Neural cell (in vitro differentiated cells): ENCODE data around the gene RAB17. TPM values are rescaled to one million over a fixed set of nuclear protein-coding genes. Genes with fewer than 3 reads are reported as not detected.

Experiments used
- H2AFZ ChIP-seq: fragments of 200-600, 300-800 bp; sonication (generic), shearing (Covaris generic); 2 replicates; pipeline ENCODE4 v1.6.0; 2014; ENCODE audit warnings: low read depth, mild to moderate bottlenecking, antibody characterized with exemption, low read length, moderate library complexity
- H3F3A ChIP-seq: fragments of 200-600 bp; shearing (Covaris generic); 2 replicates; pipeline ENCODE4 v1.6.1; 2016; ENCODE audit warnings: mild to moderate bottlenecking, moderate library complexity, mixed read lengths, antibody characterized with exemption, low read length; ENCODE audit not compliant: insufficient read depth, poor library complexity, severe bottlenecking
- H3K27ac ChIP-seq: fragments of 200-600, 300-800 bp; sonication (generic), shearing (Covaris generic); 2 replicates; pipeline ENCODE4 v1.5.1; 2014; ENCODE audit warnings: mild to moderate bottlenecking, low read length, moderate library complexity
- H3K27me3 ChIP-seq: fragments of 300-800, 200-600 bp; sonication (generic), shearing (Covaris generic); 2 replicates; pipeline ENCODE4 v1.6.0; 2014; ENCODE audit warnings: mild to moderate bottlenecking, low read depth, low read length, moderate library complexity; ENCODE audit not compliant: insufficient read depth
- H3K36me3 ChIP-seq: fragments of 300-800, 200-600 bp; sonication (generic), shearing (Covaris generic); 2 replicates; pipeline ENCODE4 v1.5.1; 2014; ENCODE audit warnings: mild to moderate bottlenecking, antibody characterized with exemption, low read length, moderate library complexity; ENCODE audit not compliant: insufficient read depth
- H3K4me2 ChIP-seq: fragments of 300-800, 200-600 bp; sonication (generic), shearing (Covaris generic); 2 replicates; pipeline ENCODE4 v1.6.0; 2014; ENCODE audit warnings: mild to moderate bottlenecking, low read length
- H3K4me3 ChIP-seq: fragments of 300-800, 200-600 bp; sonication (generic), shearing (Covaris generic); 2 replicates; pipeline ENCODE4 v1.5.1; 2014; ENCODE audit warnings: mild to moderate bottlenecking, low read length, moderate library complexity
- H3K79me2 ChIP-seq: fragments of 200-600 bp; shearing (Covaris generic); replicated peaks from 2 replicates; pipeline ENCODE4 v1.6.0; 2014; ENCODE audit warnings: mild to moderate bottlenecking, low read length, moderate library complexity; ENCODE audit not compliant: insufficient read depth
- H3K9ac ChIP-seq: fragments of 300-800, 200-600 bp; sonication (generic), shearing (Covaris generic); 2 replicates; pipeline ENCODE4 v1.6.1; 2016; ENCODE audit warnings: mild to moderate bottlenecking, low read length, mixed read lengths
- H3K9me2 ChIP-seq: fragments of 200-600 bp; shearing (Covaris generic); 2 replicates; pipeline ENCODE4 v1.6.1; 2016; ENCODE audit warnings: mild to moderate bottlenecking, low read length, mixed read lengths; ENCODE audit not compliant: insufficient read depth
- H3K9me3 ChIP-seq: fragments of 200-600, 300-800 bp; sonication (generic), shearing (Covaris generic); 2 replicates; pipeline ENCODE4 v1.6.1; 2016; ENCODE audit warnings: mild to moderate bottlenecking, mixed run types, low read length, moderate library complexity, mixed read lengths
- H4K20me1 ChIP-seq: fragments of 200-600 bp; shearing (Covaris generic); 2 replicates; pipeline ENCODE4 v1.6.1; 2016; ENCODE audit warnings: mild to moderate bottlenecking, mixed run types; ENCODE audit not compliant: insufficient read depth
- EP300 ChIP-seq: fragments of 450-650 bp; conservative IDR thresholded peaks from 2 replicates; pipeline ENCODE4 v1.6.1; 2014; ENCODE audit warnings: antibody characterized with exemption, mild to moderate bottlenecking, moderate library complexity; ENCODE audit not compliant: poor library complexity, severe bottlenecking
- EZH2 ChIP-seq: fragments of 200-600, 300-800 bp; shearing (Covaris generic), sonication (generic); IDR thresholded peaks from 2 replicates; pipeline ENCODE4 v1.6.1; 2014; ENCODE audit warnings: antibody characterized with exemption, low read length, borderline replicate concordance, mild to moderate bottlenecking; ENCODE audit not compliant: insufficient read depth, poor library complexity, severe bottlenecking
- MXI1 ChIP-seq: fragments of 450-650 bp; conservative IDR thresholded peaks from 2 replicates; pipeline ENCODE4 v1.6.1; 2014; ENCODE audit warnings: antibody characterized with exemption, mild to moderate bottlenecking; ENCODE audit not compliant: poor library complexity, severe bottlenecking
- POLR2AphosphoS5 ChIP-seq: IDR thresholded peaks from 2 replicates; pipeline ENCODE4 v1.6.1; 2012
- RAD21 ChIP-seq: fragments of 450-650 bp; conservative IDR thresholded peaks from 2 replicates; pipeline ENCODE4 v1.6.1; 2014; ENCODE audit warnings: antibody characterized with exemption, mild to moderate bottlenecking, moderate library complexity
- REST ChIP-seq: IDR thresholded peaks from 2 replicates; pipeline ENCODE4 v1.6.1; 2012; ENCODE audit warnings: borderline replicate concordance
- SMC3 ChIP-seq: fragments of 450-650 bp; conservative IDR thresholded peaks from 2 replicates; pipeline ENCODE4 v1.6.1; 2014; ENCODE audit warnings: antibody characterized with exemption, mild to moderate bottlenecking, moderate library complexity; ENCODE audit not compliant: poor library complexity
- polyA plus RNA-seq: library from polyadenylated mRNA; depleted of rRNA; stranded (reverse); fragments of >200 nt; gene quantifications from 2 replicates; pipeline ENCODE4 v1.2.3, GENCODE V29; 2014
- TF ChIP-seq, protein P1 (sequence below): fragments of 450-650 bp; IDR thresholded peaks from 2 replicates; pipeline ENCODE4 v1.5.1; 2014; ENCODE audit warnings: antibody characterized with exemption, mild to moderate bottlenecking, moderate library complexity; ENCODE audit not compliant: poor library complexity, severe bottlenecking

The RAB17 gene
- polyA plus RNA-seq, 1 donor from 2014 or later, result not detected

GRCh38 chr2:237617587-237617982, 27.1 kb upstream of the RAB17 start:
- Histone ChIP-seq H2AFZ (no peak overlapping the region), H3K9ac (no peak overlapping the region)

GRCh38 chr2:237616734-237617586, 26.4 kb upstream of the RAB17 start:
- Histone ChIP-seq H3F3A (no peaks in the 10 kb centered on the region), H3K36me3 (no peaks in the 10 kb centered on the region), H3K4me2 (peak overlapping the region; percentile 12), H3K4me3 (peak overlapping the region; percentile 31), H4K20me1 (no peaks in the 10 kb centered on the region), H2AFZ (no peak overlapping the region), H3K9ac (no peak overlapping the region), H3K27me3 (no peaks in the 10 kb centered on the region), H3K9me2 (no peaks in the 10 kb centered on the region), H3K27ac (peak overlapping the region; percentile 38), H3K9me3 (no peaks in the 10 kb centered on the region), H3K79me2 (no peaks in the 10 kb centered on the region)
- no peak for TF ChIP-seq EZH2
- peak; percentile 81 for TF ChIP-seq POLR2AphosphoS5
- TF ChIP-seq REST, result peak; percentile 90
- no peak for TF ChIP-seq RAD21
- TF ChIP-seq SMC3, result no peak
- TF ChIP-seq MXI1, result no peak

More at GRCh38 chr2:237617587-237617982, 27.1 kb upstream of the RAB17 start:
- Histone ChIP-seq H3K4me2 (peak overlapping the region; percentile 12), H3K36me3 (no peaks in the 10 kb centered on the region), H3K9me2 (no peaks in the 10 kb centered on the region), H3K79me2 (no peaks in the 10 kb centered on the region), H3K27me3 (no peaks in the 10 kb centered on the region), H3K4me3 (peak overlapping the region; percentile 31), H4K20me1 (no peaks in the 10 kb centered on the region), H3K9me3 (no peaks in the 10 kb centered on the region), H3F3A (no peaks in the 10 kb centered on the region), H3K27ac (peak overlapping the region; percentile 38)
- TF ChIP-seq RAD21 (no peak), EP300 (no peak)
- TF ChIP-seq, protein P1, sequence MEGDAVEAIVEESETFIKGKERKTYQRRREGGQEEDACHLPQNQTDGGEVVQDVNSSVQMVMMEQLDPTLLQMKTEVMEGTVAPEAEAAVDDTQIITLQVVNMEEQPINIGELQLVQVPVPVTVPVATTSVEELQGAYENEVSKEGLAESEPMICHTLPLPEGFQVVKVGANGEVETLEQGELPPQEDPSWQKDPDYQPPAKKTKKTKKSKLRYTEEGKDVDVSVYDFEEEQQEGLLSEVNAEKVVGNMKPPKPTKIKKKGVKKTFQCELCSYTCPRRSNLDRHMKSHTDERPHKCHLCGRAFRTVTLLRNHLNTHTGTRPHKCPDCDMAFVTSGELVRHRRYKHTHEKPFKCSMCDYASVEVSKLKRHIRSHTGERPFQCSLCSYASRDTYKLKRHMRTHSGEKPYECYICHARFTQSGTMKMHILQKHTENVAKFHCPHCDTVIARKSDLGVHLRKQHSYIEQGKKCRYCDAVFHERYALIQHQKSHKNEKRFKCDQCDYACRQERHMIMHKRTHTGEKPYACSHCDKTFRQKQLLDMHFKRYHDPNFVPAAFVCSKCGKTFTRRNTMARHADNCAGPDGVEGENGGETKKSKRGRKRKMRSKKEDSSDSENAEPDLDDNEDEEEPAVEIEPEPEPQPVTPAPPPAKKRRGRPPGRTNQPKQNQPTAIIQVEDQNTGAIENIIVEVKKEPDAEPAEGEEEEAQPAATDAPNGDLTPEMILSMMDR, result no peak
